Heart right ventricle (tissue), 16 donors: ENCODE measurements around the gene YBX2. TPM values are rescaled to one million over a fixed set of nuclear protein-coding genes. Genes with fewer than 3 reads are reported as not detected.
A peak's percentile ranks its signal among the peaks of the same experiment; 100 is the strongest.

Source experiments
- ATAC-seq, 8 donors: fragments of 200-7000 bp; cut with Tn5 transposase; one replicate each; pipeline ENCODE4 v1.9.1; 2020; ENCODE audit warnings: mild to moderate bottlenecking in 8 of 8, moderate library complexity in 8 of 8, moderate number of reproducible peaks in 1 of 8
- DNase-seq, 2 donors: peaks; one replicate each; pipeline ENCODE4 v3.0.0-alpha.2; 2020
- H3K27ac ChIP-seq, 10 donors: fragments of 200-600 bp; sonication (generic) in 2 of 10; one replicate each; pipeline versions ENCODE4 v1.5.0 to v1.8.0; 2020 to 2022; ENCODE audit warnings: mild to moderate bottlenecking in 3 of 10
- H3K27me3 ChIP-seq, 7 donors: fragments of 200-600 bp; one replicate each; pipeline ENCODE4 v1.8.0; 2021 to 2022; ENCODE audit warnings: mild to moderate bottlenecking in 2 of 7
- H3K36me3 ChIP-seq, 9 donors: fragments of 200-600 bp; sonication (generic) in 1 of 9; one replicate each; pipeline versions ENCODE4 v1.5.0 to v1.8.0; 2020 to 2022; ENCODE audit warnings: mild to moderate bottlenecking in 2 of 9
- H3K4me1 ChIP-seq, 9 donors: fragments of 200-600 bp; sonication (generic) in 1 of 9; one replicate each; pipeline versions ENCODE4 v1.5.0 to v1.8.0; 2020 to 2022; ENCODE audit warnings: mild to moderate bottlenecking in 4 of 9
- H3K4me3 ChIP-seq, 10 donors: fragments of 200-600 bp; sonication (generic) in 2 of 10; one replicate each; pipeline versions ENCODE4 v1.5.0 to v1.8.0; 2020 to 2022; ENCODE audit warnings: mild to moderate bottlenecking in 7 of 10, moderate library complexity in 2 of 10
- H3K9me3 ChIP-seq, 11 donors: fragments of 200-600 bp in 10 of 11; sonication (generic) in 2 of 11; one replicate each; pipeline versions ENCODE4 v1.5.0 to v1.8.0; 2013 to 2022; ENCODE audit warnings: mild to moderate bottlenecking in 2 of 11, control low read depth in 1 of 11, moderate library complexity in 1 of 11
- WGBS, 2 donors: extraction: QIAGEN DNeasy Blood & Tissue Kit; methylation state at CpG; one replicate each; pipeline ENCODE4 v1.1.7; 2013; ENCODE audit warnings: inconsistent platforms in 1 of 2; 5-methylcytosine and 5-hydroxymethylcytosine counted together
- intact Hi-C, 10 donors: fragments of 100-400 bp; cut with DNase I; formaldehyde crosslinking; loops; one replicate each; pipeline versions ENCODE4 v1.11.1 to v1.14.2; 2022
- polyA plus RNA-seq, 2 donors: library from polyadenylated mRNA; stranded (reverse); fragments of 200-250 nt; gene quantifications; one replicate each; pipeline ENCODE4 v1.2.3, GENCODE V29; 2013
- total RNA-seq, 10 donors: library from RNA; stranded (reverse); fragmentation: NEBNext Ultra II Directional in 3 of 10; extraction: Animal tissue kit (Norgen Biotek cat#: 25700) in 3 of 10; gene quantifications; one replicate each; pipeline versions ENCODE4 v1.2.1 to v1.2.4, GENCODE V29; 2021 to 2023
- TF ChIP-seq, protein P1 (sequence below), 9 donors: fragments of 200-600 bp; sonication (generic) in 2 of 9; IDR thresholded peaks; one replicate each; pipeline versions ENCODE4 v1.5.0 to v1.8.0; 2021 to 2022; ENCODE audit warnings: antibody characterized with exemption in 9 of 9, mild to moderate bottlenecking in 5 of 9, moderate library complexity in 1 of 9
- donor health status: Arrhythmogenic right ventricular cardiomyopathy.
- donor health status: ischemic (EF 13 %, LVEDD 7.1; RV severe dilation, severe dysfunction).
- donor health status: healthy with polysubstance abuse.
- donor health status: DM: no; HTN: yes; CAD: no.
- donor health status: DM: no; HTN: no; CAD: no.
- donor health status: ischemic (EF 25% LVEDD 6.9; RV normal size, moderate dysfunction).
- donor health status: ischemic (EF 25% LVEDD 5.7; RV mildly dilated, moderate dysfunction).
- donor health status: healthy.
- donor health status: DM: yes; HTN: yes; CAD: no.
- donor health status: Ischemic cardiomyopathy.
- donor health status: ischemic (EF 35%, LVEDD 5.7; RV mildly dilated, moderate dysfunction).
- donor health status: nonischemic (EF 11% LVEDD 7.7; RV severe dilation, severe dysfunction).
- donor health status: DM: yes; HTN: yes; CAD: no.
- donor health status: PGD.
- donor health status: ischemic (EF 29% LVEDD 5.4; RV normal size, mild dysfunction).
- donor health status: nonischemic (EF 23%, LVEDD 6.1; RV moderate dilation, normal function).

YBX2 gene
- total and polyA plus RNA-seq, 12 donors: 0.42 to 2.6 (median 1.2) TPM

DNA sequence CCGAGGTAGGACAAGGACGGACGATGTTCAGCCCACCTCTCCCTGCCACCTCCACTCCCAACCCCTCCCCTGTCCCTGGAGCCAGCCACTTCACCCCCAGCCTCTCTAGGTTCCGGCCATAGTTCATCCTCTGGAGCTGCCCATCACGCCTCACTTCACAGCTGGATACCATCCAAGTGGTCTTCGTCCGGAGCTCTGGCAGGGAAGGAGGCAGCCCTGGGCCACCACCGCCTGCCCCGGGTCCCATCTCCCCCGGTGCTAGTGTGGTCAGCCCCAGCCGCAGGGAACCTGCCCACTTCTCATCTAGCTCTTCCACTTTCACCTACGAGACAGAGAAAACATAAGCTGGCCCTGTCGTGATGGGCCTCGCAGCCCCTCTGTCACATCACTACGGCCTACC, 27.0 kb upstream of the YBX2 start:
- Histone ChIP-seq H3K36me3 (peaks cover 6 to 99% (median 70%) of the 10 kb centered on the region in 9 donors), H3K4me1 (peaks cover 0 to 4% (median 0%) of the 10 kb centered on the region in 9 donors), H3K27me3 (no peaks in the 10 kb centered on the region), H3K27ac (no peak overlapping the region), H3K4me3 (no peak overlapping the region), H3K9me3 (no peaks in the 10 kb centered on the region)
- 86 to 90% methylated on average over 15 of the region's 15 CpGs for WGBS, 2 donors
- DNase-seq (no peak), ATAC-seq (no peak)
- intact Hi-C loops: no loop called here
- TF ChIP-seq, protein P1, sequence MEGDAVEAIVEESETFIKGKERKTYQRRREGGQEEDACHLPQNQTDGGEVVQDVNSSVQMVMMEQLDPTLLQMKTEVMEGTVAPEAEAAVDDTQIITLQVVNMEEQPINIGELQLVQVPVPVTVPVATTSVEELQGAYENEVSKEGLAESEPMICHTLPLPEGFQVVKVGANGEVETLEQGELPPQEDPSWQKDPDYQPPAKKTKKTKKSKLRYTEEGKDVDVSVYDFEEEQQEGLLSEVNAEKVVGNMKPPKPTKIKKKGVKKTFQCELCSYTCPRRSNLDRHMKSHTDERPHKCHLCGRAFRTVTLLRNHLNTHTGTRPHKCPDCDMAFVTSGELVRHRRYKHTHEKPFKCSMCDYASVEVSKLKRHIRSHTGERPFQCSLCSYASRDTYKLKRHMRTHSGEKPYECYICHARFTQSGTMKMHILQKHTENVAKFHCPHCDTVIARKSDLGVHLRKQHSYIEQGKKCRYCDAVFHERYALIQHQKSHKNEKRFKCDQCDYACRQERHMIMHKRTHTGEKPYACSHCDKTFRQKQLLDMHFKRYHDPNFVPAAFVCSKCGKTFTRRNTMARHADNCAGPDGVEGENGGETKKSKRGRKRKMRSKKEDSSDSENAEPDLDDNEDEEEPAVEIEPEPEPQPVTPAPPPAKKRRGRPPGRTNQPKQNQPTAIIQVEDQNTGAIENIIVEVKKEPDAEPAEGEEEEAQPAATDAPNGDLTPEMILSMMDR (IDR thresholded peaks at IDR 0.05): no peak

DNA sequence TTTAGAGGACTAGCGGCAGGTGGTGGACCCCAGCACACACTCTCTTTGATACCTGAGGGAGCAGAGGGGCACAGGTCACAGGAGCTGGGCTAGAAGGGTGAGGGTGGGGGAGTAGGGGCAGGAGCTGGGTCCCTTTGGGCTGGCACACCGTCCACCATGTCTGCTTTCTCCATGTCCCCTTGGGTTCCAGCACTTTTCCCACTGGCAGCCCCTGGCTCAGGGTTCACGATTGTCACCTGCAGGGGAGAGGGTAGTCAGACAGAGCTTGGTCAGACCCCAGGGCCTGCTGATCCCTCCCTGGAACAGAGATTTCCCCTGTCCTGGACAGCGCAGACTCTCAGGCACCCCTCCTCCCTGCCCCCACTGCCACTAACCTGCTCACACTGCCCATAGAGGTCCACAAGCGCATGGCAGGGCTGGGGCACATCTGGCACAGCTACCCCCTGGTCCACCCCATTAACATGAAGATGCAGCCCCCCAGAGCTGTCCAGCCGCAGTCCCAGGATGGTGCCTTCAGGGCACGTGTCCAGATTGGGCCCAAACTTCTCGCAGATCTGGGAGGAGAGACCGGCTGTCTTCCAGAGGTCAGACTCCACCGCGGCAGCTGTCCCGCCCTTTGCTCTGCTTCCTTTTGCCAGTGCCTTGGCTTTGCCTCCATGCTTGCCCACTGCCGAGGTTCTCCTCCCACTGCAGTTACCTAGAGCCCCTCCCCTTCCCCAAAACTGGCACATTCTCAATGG, 23.9 kb upstream of the YBX2 start:
- no peak for ATAC-seq
- Histone ChIP-seq H3K9me3 (no peaks in the 10 kb centered on the region), H3K4me1 (peaks cover 7 to 27% (median 23%) of the 10 kb centered on the region in 9 donors), H3K27ac (no peak overlapping the region), H3K36me3 (peaks cover 4 to 85% (median 60%) of the 10 kb centered on the region in 9 donors), H3K27me3 (no peaks in the 10 kb centered on the region), H3K4me3 (no peak overlapping the region)
- TF ChIP-seq, protein P1 (IDR thresholded peaks at IDR 0.05): no peak
- no peak for DNase-seq
- intact Hi-C loops: no loop called here
- 93 to 94% methylated on average over 13 of the region's 13 CpGs for WGBS, 2 donors

DNA sequence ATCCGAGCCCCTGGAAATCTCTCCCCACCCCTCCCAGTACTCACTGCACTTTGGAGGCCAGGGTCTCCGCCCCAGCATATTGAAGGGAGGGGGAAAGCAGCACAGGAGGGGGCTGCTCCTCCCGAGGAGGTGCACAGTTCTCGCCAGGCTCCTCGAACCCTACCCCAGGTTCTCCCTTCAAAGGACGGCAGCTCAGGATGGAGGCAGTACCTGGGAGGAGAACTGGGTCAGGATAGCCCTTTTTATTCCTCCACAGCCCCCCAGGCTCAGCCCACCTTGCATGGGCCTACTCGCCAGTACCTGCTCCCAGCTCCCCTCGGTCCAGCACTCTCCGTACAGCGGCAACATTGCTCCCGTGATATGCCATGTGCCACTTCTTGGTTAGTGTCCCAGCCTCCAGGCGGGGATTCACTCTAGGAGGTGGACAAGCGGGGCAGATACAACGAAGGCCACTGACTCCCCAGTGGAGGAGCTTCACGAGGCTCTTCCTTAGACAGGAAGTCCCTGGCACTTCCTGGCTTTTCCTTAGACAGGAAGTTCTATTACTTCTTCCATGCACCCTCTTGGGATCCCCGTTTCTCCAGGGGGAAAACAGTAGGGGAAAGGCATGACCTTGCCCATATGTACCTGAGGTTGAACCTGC, 22.8 kb upstream of the YBX2 start:
- H3K27me3 ChIP-seq: no peaks in the 10 kb centered on the region
- DNase-seq: no peak
- intact Hi-C loops: no loop called here
- WGBS, 2 donors: 80 to 86% methylated on average over 16 of the region's 16 CpGs
- peaks cover 7 to 85% (median 60%) of the 10 kb centered on the region in 9 donors for H3K36me3 ChIP-seq
- H3K9me3 ChIP-seq: no peaks in the 10 kb centered on the region
- H3K4me3 ChIP-seq: no peak overlapping the region
- TF ChIP-seq, protein P1 (IDR thresholded peaks at IDR 0.05): no peak
- H3K4me1 ChIP-seq: peaks cover 12 to 38% (median 32%) of the 10 kb centered on the region in 9 donors
- H3K27ac ChIP-seq: no peak overlapping the region
- no peak for ATAC-seq

DNA sequence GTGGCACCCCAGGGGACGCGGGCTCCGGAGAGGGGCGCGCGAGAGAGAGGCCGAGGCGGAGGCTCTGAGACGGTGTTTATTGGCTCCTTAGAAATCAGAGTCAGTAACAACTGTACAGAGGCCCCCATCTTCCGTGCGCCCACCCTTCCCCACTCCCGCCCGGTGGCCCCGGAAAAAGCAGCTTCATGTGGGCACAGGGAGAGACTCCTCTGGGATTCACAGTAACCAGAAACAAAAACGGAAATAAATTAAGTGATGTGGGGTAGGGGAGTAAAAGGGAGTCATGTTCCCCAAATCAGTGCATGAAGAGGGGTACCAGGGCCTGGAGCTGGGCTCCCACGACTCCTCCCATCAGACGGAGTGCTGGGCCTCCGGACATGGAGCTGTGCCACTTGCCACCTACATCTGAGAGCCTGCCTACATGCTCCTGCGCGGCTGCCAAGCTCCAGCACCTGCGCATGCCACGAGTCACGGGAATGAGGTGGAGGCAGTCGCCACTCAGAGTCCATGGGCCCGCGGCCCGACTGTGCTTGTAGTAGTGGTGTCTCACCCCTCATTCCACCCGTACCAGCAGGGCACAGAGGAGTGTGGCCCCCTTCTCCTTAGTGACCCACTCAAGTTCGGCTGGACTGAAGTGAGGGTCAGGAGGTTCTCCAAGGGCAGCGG, 21.3 kb upstream of the YBX2 start:
- Histone ChIP-seq H3K4me3 (peak overlapping the region; percentile 82 to 100 (median 94)), H3K27me3 (no peaks in the 10 kb centered on the region), H3K27ac (peak overlapping the region; percentile 85 to 99 (median 94)), H3K4me1 (peaks cover 12 to 49% (median 36%) of the 10 kb centered on the region in 9 donors), H3K36me3 (peaks cover 3 to 84% (median 64%) of the 10 kb centered on the region in 9 donors), H3K9me3 (no peaks in the 10 kb centered on the region)
- TF ChIP-seq, protein P1 (IDR thresholded peaks at IDR 0.05): no peak
- DNase-seq: no peak
- peak in 6 of 8 donors; percentile 3 to 31 (median 10) for ATAC-seq
- intact Hi-C loops: no loop called here
- 40 to 41% methylated on average over 30 of the region's 30 CpGs for WGBS, 2 donors
